Right lobe of liver (tissue), 6 donors: ENCODE data around the gene SLC12A2. TPM values are rescaled to one million over a fixed set of nuclear protein-coding genes. Genes with fewer than 3 reads are reported as not detected.

ENCODE experiments used
- ATAC-seq, 4 donors: fragments of 200-7000 bp; cut with Tn5 transposase; one replicate each; pipeline ENCODE4 v1.9.1; 2020; ENCODE audit warnings: mild to moderate bottlenecking in 4 of 4, moderate library complexity in 4 of 4
- DNase-seq, 3 donors: peaks; one replicate each; pipeline ENCODE4 v3.0.0-alpha.2; 2020
- H3K27ac ChIP-seq, 3 donors: fragments of 200-600 bp; one replicate each; pipeline ENCODE4 v1.8.0; 2022
- H3K27me3 ChIP-seq, 2 donors: fragments of 200-600 bp; one replicate each; pipeline ENCODE4 v1.8.0; 2022
- H3K36me3 ChIP-seq, 4 donors: fragments of 200-600 bp; sonication (generic) in 1 of 4; one replicate each; pipeline versions ENCODE4 v1.5.1 to v1.8.0; 2017 to 2022; ENCODE audit warnings: control low read depth in 1 of 4
- H3K4me1 ChIP-seq, 4 donors: fragments of 200-600 bp; sonication (generic) in 1 of 4; one replicate each; pipeline versions ENCODE4 v1.5.1 to v1.8.0; 2017 to 2022; ENCODE audit warnings: control low read depth in 1 of 4
- H3K4me3 ChIP-seq, 3 donors: fragments of 200-600 bp; one replicate each; pipeline ENCODE4 v1.8.0; 2022
- H3K9me3 ChIP-seq, 4 donors: fragments of 200-600 bp; sonication (generic) in 1 of 4; one replicate each; pipeline versions ENCODE4 v1.5.1 to v1.8.0; 2017 to 2022; ENCODE audit warnings: control low read depth in 1 of 4
- POLR2A ChIP-seq: fragments of 450-650 bp; IDR thresholded peaks from one replicate; pipeline ENCODE4 v1.6.1; 2017; ENCODE audit warnings: antibody characterized with exemption, mild to moderate bottlenecking
- WGBS: methylation state at CpG from one replicate; pipeline ENCODE4 v1.1.6; 2018; ENCODE audit warnings: low coverage, low lambda C conversion rate; ENCODE audit not compliant: insufficient coverage; ENCODE audit errors: missing lambda C conversion rate; 5-methylcytosine and 5-hydroxymethylcytosine counted together
- intact Hi-C, 2 donors: fragments of 100-400 bp; cut with DNase I; formaldehyde crosslinking; loops; one replicate each; pipeline versions ENCODE4 v1.11.2 to v1.14.1; 2022
- total RNA-seq, 6 experiments: library from RNA; depleted of rRNA in 2 of 6; stranded (reverse); fragments of >200 nt in 2 of 6; fragmentation: NEBNext Ultra II Directional in 3 of 6; extraction: Animal tissue kit (Norgen Biotek cat#: 25700) in 3 of 6; gene quantifications; one replicate each; pipeline versions ENCODE4 v1.1.0 to v1.2.4, GENCODE V29; 2016 to 2023
- TF ChIP-seq, protein P1 (sequence below), 4 donors: fragments of 200-600 bp in 3 of 4; fragments of 450-650 bp in 1 of 4; IDR thresholded peaks; one replicate each; pipeline versions ENCODE4 v1.5.1 to v1.8.0; 2016 to 2022; ENCODE audit warnings: antibody characterized with exemption in 4 of 4, mild to moderate bottlenecking in 2 of 4
- donor health status: DM: no; HTN: yes; CAD: no.
- donor health status: DM: no; HTN: no; CAD: no.
- donor health status: DM: no; HTN: no; CAD: no.
- donor health status: DM: no; HTN: yes; CAD: no.
- donor health status: DM: no; HTN: yes; CAD: no.

The SLC12A2 gene
- total RNA-seq, 6 experiments from 2014 or later = 3.1 to 9.8 (median 8.1) TPM

DNA sequence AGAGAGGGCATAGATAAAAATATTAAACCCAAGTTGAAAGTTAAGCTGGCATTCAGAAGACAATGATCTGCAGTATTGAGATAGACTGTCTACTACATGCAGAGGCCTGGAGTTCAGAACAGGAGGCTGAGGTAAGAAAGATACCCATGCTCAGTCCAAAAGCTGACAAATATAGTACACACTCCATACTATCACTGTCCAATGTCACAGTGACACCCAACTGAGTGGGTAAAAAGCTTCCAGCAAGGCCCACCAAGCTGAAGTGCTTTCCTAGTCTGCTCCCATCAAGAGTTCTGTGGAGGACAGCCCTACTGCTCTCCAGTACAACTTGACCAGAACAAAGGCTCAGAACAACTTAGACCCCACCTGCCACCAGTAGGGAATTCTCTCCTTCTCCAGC lies 124.9 kb downstream of the SLC12A2 start:
- Histone ChIP-seq H3K27me3 (no peaks in the 10 kb centered on the region), H3K36me3 (no peaks in the 10 kb centered on the region), H3K4me1 (no peaks in the 10 kb centered on the region), H3K27ac (no peak overlapping the region), H3K4me3 (no peak overlapping the region), H3K9me3 (no peaks in the 10 kb centered on the region)
- DNase-seq (no peak), ATAC-seq (no peak)
- intact Hi-C loops = no loop called here
- TF ChIP-seq, protein P1, sequence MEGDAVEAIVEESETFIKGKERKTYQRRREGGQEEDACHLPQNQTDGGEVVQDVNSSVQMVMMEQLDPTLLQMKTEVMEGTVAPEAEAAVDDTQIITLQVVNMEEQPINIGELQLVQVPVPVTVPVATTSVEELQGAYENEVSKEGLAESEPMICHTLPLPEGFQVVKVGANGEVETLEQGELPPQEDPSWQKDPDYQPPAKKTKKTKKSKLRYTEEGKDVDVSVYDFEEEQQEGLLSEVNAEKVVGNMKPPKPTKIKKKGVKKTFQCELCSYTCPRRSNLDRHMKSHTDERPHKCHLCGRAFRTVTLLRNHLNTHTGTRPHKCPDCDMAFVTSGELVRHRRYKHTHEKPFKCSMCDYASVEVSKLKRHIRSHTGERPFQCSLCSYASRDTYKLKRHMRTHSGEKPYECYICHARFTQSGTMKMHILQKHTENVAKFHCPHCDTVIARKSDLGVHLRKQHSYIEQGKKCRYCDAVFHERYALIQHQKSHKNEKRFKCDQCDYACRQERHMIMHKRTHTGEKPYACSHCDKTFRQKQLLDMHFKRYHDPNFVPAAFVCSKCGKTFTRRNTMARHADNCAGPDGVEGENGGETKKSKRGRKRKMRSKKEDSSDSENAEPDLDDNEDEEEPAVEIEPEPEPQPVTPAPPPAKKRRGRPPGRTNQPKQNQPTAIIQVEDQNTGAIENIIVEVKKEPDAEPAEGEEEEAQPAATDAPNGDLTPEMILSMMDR (IDR thresholded peaks at IDR 0.05) = no peak
- no peak for TF ChIP-seq POLR2A

DNA sequence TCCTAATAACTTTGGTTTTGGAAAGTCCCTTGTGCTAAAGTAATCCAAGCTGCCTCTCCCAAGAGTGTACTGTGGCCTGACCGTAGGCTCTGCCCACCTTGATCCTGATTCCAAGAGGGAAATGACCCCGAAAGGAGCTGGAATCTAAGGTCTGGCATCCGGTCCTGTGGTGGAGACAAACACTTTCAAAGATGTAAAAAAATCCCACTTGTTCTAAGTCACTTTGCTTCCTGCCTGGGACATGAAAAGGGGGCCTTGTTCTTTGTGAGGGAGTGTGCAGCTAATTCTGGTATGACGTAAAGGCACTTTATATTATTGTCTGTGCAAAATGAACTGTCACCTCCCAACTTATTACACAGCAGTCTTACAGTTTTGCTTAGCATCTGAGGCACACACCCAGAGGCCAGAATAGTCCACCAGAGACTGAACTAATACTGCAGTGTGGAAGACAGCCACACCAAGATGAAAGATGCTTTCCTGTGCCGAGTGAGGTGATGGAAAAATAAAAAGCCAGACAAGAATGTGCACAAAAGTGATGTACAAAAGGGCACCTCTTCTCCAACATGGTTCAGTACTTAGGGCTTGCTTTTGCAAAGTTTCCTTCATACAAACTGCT lies 128.7 kb downstream of the SLC12A2 start:
- no peak for TF ChIP-seq POLR2A
- TF ChIP-seq, protein P1 (IDR thresholded peaks at IDR 0.05) = no peak
- Histone ChIP-seq H3K4me3 (no peak overlapping the region), H3K27ac (no peak overlapping the region), H3K4me1 (no peaks in the 10 kb centered on the region), H3K9me3 (no peaks in the 10 kb centered on the region), H3K36me3 (no peaks in the 10 kb centered on the region), H3K27me3 (no peaks in the 10 kb centered on the region)
- intact Hi-C loops = no loop called here
- DNase-seq (no peak), ATAC-seq (no peak)
- 51% methylated on average over 5 of the region's 5 CpGs for WGBS

DNA sequence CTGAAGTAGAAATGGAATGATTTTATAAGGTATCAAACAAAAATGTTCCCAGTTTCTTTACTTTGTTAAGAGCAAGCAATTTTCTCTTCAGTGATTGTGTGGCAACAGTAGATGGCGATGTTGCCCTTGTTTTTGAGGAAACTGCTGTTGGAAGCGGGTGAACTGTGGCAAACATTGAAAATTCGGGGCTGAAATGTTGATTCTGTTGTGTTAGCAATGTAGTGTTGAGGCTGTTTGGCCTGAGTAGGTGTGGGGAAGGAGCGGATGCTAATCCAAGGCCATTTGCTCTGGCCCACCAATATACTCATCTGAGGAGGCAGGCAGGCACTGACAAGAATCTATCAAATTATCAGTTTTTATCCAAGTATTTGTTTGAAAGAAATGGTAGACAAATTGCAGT lies 129.8 kb downstream of the SLC12A2 start:
- Histone ChIP-seq H3K4me1 (no peaks in the 10 kb centered on the region), H3K4me3 (no peak overlapping the region), H3K9me3 (no peaks in the 10 kb centered on the region), H3K36me3 (no peaks in the 10 kb centered on the region), H3K27me3 (no peaks in the 10 kb centered on the region), H3K27ac (no peak overlapping the region)
- DNase-seq = no peak
- TF ChIP-seq POLR2A = no peak
- TF ChIP-seq, protein P1 (IDR thresholded peaks at IDR 0.05) = peak; percentile 63 to 74 (median 66)
- 3% methylated on average over 4 of the region's 4 CpGs for WGBS
- intact Hi-C loops = no loop called here
- peak; percentile 57 to 77 (median 66) for ATAC-seq

- no peak for ATAC-seq
- 47% methylated on average over 5 of the region's 5 CpGs for WGBS
- intact Hi-C loops = no loop called here
Measured at GRCh38 chr5:128213833-128214232, 130.3 kb downstream of the SLC12A2 start.

More at GRCh38 chr5:128213833-128214232, 130.3 kb downstream of the SLC12A2 start:
- Histone ChIP-seq H3K27ac (no peak overlapping the region), H3K4me1 (no peaks in the 10 kb centered on the region), H3K36me3 (no peaks in the 10 kb centered on the region), H3K9me3 (no peaks in the 10 kb centered on the region), H3K4me3 (no peak overlapping the region), H3K27me3 (no peaks in the 10 kb centered on the region)
- TF ChIP-seq POLR2A = no peak
- TF ChIP-seq, protein P1 (IDR thresholded peaks at IDR 0.05) = no peak
- no peak for DNase-seq
